Measurements from ENCODE around the gene AP1G1. TPM values are rescaled to one million over a fixed set of nuclear protein-coding genes. Genes with fewer than 3 reads are reported as not detected.
"Not testable (repeated sequence)": the region's sequence is repeated elsewhere in the genome, so short reads cannot be mapped to it uniquely, and the experiment has no call there.

The AP1G1 gene
- total and polyA plus RNA-seq, 4 donors, result 73.1 to 104 (median 80.0) TPM

- H3K4me1 ChIP-seq (ENCODE audit: control insufficient read depth, insufficient read depth, low read length), result no peaks in the 10 kb centered on the region
- H3K27ac ChIP-seq (ENCODE audit: low read depth, low read length), result no peak overlapping the region
- 93% methylated on average over 2 of the region's 8 CpGs for WGBS (ENCODE audit: insufficient coverage)
- DNase-seq (ENCODE audit: low read depth in 4 of 6, low spot score in 6 of 6), result no peak
- H3K36me3 ChIP-seq (ENCODE audit: control insufficient read depth, insufficient read depth, low read length), result peaks cover 25% of the 10 kb centered on the region
- H3K4me3 ChIP-seq (ENCODE audit: low read depth, low read length), result no peak overlapping the region
- H3K9me3 ChIP-seq (ENCODE audit: control insufficient read depth, insufficient read depth, low read length), result no peaks in the 10 kb centered on the region
- no peaks in the 10 kb centered on the region for H3K27me3 ChIP-seq (ENCODE audit: control insufficient read depth, insufficient read depth, low read length)
Measured at GRCh38 chr16:71789136-71789535, 19.5 kb downstream of the AP1G1 start.

GRCh38 chr16:71788578-71788977 lies 20.1 kb downstream of the AP1G1 start:
- Histone ChIP-seq H3K27ac (ENCODE audit: low read depth, low read length) (no peak overlapping the region), H3K36me3 (ENCODE audit: control insufficient read depth, insufficient read depth, low read length) (peaks cover 25% of the 10 kb centered on the region), H3K9me3 (ENCODE audit: control insufficient read depth, insufficient read depth, low read length) (no peaks in the 10 kb centered on the region), H3K4me3 (ENCODE audit: low read depth, low read length) (no peak overlapping the region), H3K27me3 (ENCODE audit: control insufficient read depth, insufficient read depth, low read length) (no peaks in the 10 kb centered on the region), H3K4me1 (ENCODE audit: control insufficient read depth, insufficient read depth, low read length) (no peaks in the 10 kb centered on the region)
- 86% methylated on average over 1 of the region's 2 CpGs for WGBS (ENCODE audit: insufficient coverage)
- DNase-seq (ENCODE audit: low read depth in 4 of 6, low spot score in 6 of 6), result no peak

GRCh38 chr16:71785143-71785542 lies 23.5 kb downstream of the AP1G1 start:
- 83% methylated on average over 1 of the region's 3 CpGs for WGBS (ENCODE audit: insufficient coverage)
- not testable (repeated sequence) for H3K27ac ChIP-seq (ENCODE audit: low read depth, low read length); H3K4me1 ChIP-seq (ENCODE audit: control insufficient read depth, insufficient read depth, low read length)

GRCh38 chr16:71784093-71784492 lies 24.5 kb downstream of the AP1G1 start:
- no peak overlapping the region for H3K27ac ChIP-seq (ENCODE audit: low read depth, low read length)
- no peak for DNase-seq (ENCODE audit: low read depth in 4 of 6, low spot score in 6 of 6)
- H3K4me3 ChIP-seq (ENCODE audit: low read depth, low read length), result no peak overlapping the region
- WGBS (ENCODE audit: insufficient coverage), result no CpG with 5 or more reads among the region's 2 CpGs
- no peaks in the 10 kb centered on the region for H3K27me3 ChIP-seq (ENCODE audit: control insufficient read depth, insufficient read depth, low read length)
- H3K36me3 ChIP-seq (ENCODE audit: control insufficient read depth, insufficient read depth, low read length), result peaks cover 28% of the 10 kb centered on the region
- H3K4me1 ChIP-seq (ENCODE audit: control insufficient read depth, insufficient read depth, low read length), result no peaks in the 10 kb centered on the region
- H3K9me3 ChIP-seq (ENCODE audit: control insufficient read depth, insufficient read depth, low read length), result no peaks in the 10 kb centered on the region

More at GRCh38 chr16:71785143-71785542, 23.5 kb downstream of the AP1G1 start:
- not testable (repeated sequence) for H3K9me3 ChIP-seq (ENCODE audit: control insufficient read depth, insufficient read depth, low read length); H3K27me3 ChIP-seq (ENCODE audit: control insufficient read depth, insufficient read depth, low read length); DNase-seq (ENCODE audit: low read depth in 4 of 6, low spot score in 6 of 6); H3K4me3 ChIP-seq (ENCODE audit: low read depth, low read length)
- H3K36me3 ChIP-seq (ENCODE audit: control insufficient read depth, insufficient read depth, low read length), result peaks cover 23% of the 10 kb centered on the region

- Histone ChIP-seq H3K9me3 (ENCODE audit: control insufficient read depth, insufficient read depth, low read length) (no peaks in the 10 kb centered on the region), H3K27me3 (ENCODE audit: control insufficient read depth, insufficient read depth, low read length) (no peaks in the 10 kb centered on the region), H3K36me3 (ENCODE audit: control insufficient read depth, insufficient read depth, low read length) (peaks cover 33% of the 10 kb centered on the region), H3K4me1 (ENCODE audit: control insufficient read depth, insufficient read depth, low read length) (no peaks in the 10 kb centered on the region), H3K27ac (ENCODE audit: low read depth, low read length) (no peak overlapping the region), H3K4me3 (ENCODE audit: low read depth, low read length) (no peak overlapping the region)
- whole genome bisulfite sequencing (ENCODE audit: insufficient coverage), result no CpG with 5 or more reads among the region's 3 CpGs
- DNase-seq (ENCODE audit: low read depth in 4 of 6, low spot score in 6 of 6), result no peak
Measured at GRCh38 chr16:71781741-71782140, 26.9 kb downstream of the AP1G1 start.

GRCh38 chr16:71780521-71781089 lies 28.0 kb downstream of the AP1G1 start:
- DNase-seq (ENCODE audit: low read depth in 4 of 6, low spot score in 6 of 6), result no peak
- no peaks in the 10 kb centered on the region for H3K4me1 ChIP-seq (ENCODE audit: control insufficient read depth, insufficient read depth, low read length)
- H3K27me3 ChIP-seq (ENCODE audit: control insufficient read depth, insufficient read depth, low read length), result no peaks in the 10 kb centered on the region
- WGBS (ENCODE audit: insufficient coverage), result 100% methylated on average over 3 of the region's 6 CpGs
- H3K27ac ChIP-seq (ENCODE audit: low read depth, low read length), result no peak overlapping the region
- H3K9me3 ChIP-seq (ENCODE audit: control insufficient read depth, insufficient read depth, low read length), result no peaks in the 10 kb centered on the region
- H3K36me3 ChIP-seq (ENCODE audit: control insufficient read depth, insufficient read depth, low read length), result peaks cover 30% of the 10 kb centered on the region
- H3K4me3 ChIP-seq (ENCODE audit: low read depth, low read length), result no peak overlapping the region

- DNase-seq (ENCODE audit: low read depth in 4 of 6, low spot score in 6 of 6), result no peak
- Histone ChIP-seq H3K4me3 (ENCODE audit: low read depth, low read length) (no peak overlapping the region), H3K4me1 (ENCODE audit: control insufficient read depth, insufficient read depth, low read length) (no peaks in the 10 kb centered on the region), H3K27me3 (ENCODE audit: control insufficient read depth, insufficient read depth, low read length) (no peaks in the 10 kb centered on the region), H3K27ac (ENCODE audit: low read depth, low read length) (no peak overlapping the region), H3K9me3 (ENCODE audit: control insufficient read depth, insufficient read depth, low read length) (no peaks in the 10 kb centered on the region), H3K36me3 (ENCODE audit: control insufficient read depth, insufficient read depth, low read length) (peaks cover 30% of the 10 kb centered on the region)
- 93% methylated on average over 2 of the region's 5 CpGs for WGBS (ENCODE audit: insufficient coverage)
Measured at GRCh38 chr16:71778780-71779179, 29.9 kb downstream of the AP1G1 start.

GRCh38 chr16:71777329-71777728 lies 31.3 kb downstream of the AP1G1 start:
- Histone ChIP-seq H3K27me3 (ENCODE audit: control insufficient read depth, insufficient read depth, low read length) (no peaks in the 10 kb centered on the region), H3K27ac (ENCODE audit: low read depth, low read length) (no peak overlapping the region), H3K4me1 (ENCODE audit: control insufficient read depth, insufficient read depth, low read length) (no peaks in the 10 kb centered on the region), H3K4me3 (ENCODE audit: low read depth, low read length) (no peak overlapping the region), H3K9me3 (ENCODE audit: control insufficient read depth, insufficient read depth, low read length) (no peaks in the 10 kb centered on the region), H3K36me3 (ENCODE audit: control insufficient read depth, insufficient read depth, low read length) (peaks cover 34% of the 10 kb centered on the region)
- DNase-seq (ENCODE audit: low read depth in 4 of 6, low spot score in 6 of 6), result no peak
- WGBS (ENCODE audit: insufficient coverage), result 98% methylated on average over 10 of the region's 10 CpGs

GRCh38 chr16:71775949-71776348 lies 32.7 kb downstream of the AP1G1 start:
- 100% methylated on average over 1 of the region's 4 CpGs for WGBS (ENCODE audit: insufficient coverage)
- Histone ChIP-seq H3K4me3 (ENCODE audit: low read depth, low read length) (no peak overlapping the region), H3K27ac (ENCODE audit: low read depth, low read length) (no peak overlapping the region), H3K4me1 (ENCODE audit: control insufficient read depth, insufficient read depth, low read length) (no peaks in the 10 kb centered on the region), H3K9me3 (ENCODE audit: control insufficient read depth, insufficient read depth, low read length) (no peaks in the 10 kb centered on the region), H3K36me3 (ENCODE audit: control insufficient read depth, insufficient read depth, low read length) (peaks cover 32% of the 10 kb centered on the region), H3K27me3 (ENCODE audit: control insufficient read depth, insufficient read depth, low read length) (no peaks in the 10 kb centered on the region)
- DNase-seq (ENCODE audit: low read depth in 4 of 6, low spot score in 6 of 6), result no peak

- H3K27ac ChIP-seq (ENCODE audit: low read depth, low read length), result no peak overlapping the region
- peaks cover 29% of the 10 kb centered on the region for H3K36me3 ChIP-seq (ENCODE audit: control insufficient read depth, insufficient read depth, low read length)
- H3K27me3 ChIP-seq (ENCODE audit: control insufficient read depth, insufficient read depth, low read length), result no peaks in the 10 kb centered on the region
- no peak overlapping the region for H3K4me3 ChIP-seq (ENCODE audit: low read depth, low read length)
- no peaks in the 10 kb centered on the region for H3K9me3 ChIP-seq (ENCODE audit: control insufficient read depth, insufficient read depth, low read length)
- DNase-seq (ENCODE audit: low read depth in 4 of 6, low spot score in 6 of 6), result no peak
- H3K4me1 ChIP-seq (ENCODE audit: control insufficient read depth, insufficient read depth, low read length), result no peaks in the 10 kb centered on the region
Measured at GRCh38 chr16:71771571-71771970, 37.1 kb downstream of the AP1G1 start.

Measured in spinal cord (tissue), 10 donors.